SK-N-MC (cell line): ENCODE data around the gene PNKD.
"Not testable (repeated sequence)": the region's sequence is repeated elsewhere in the genome, so short reads cannot be mapped to it uniquely, and the experiment has no call there.

Experiments
- DNase-seq: peaks from one replicate; pipeline ENCODE4 v3.0.0-alpha.2; 2011; ENCODE audit warnings: low read depth, low spot score
- H3K27ac ChIP-seq: fragments of 200-600 bp; sonication (generic); 2 replicates; pipeline ENCODE4 v1.5.1; 2016; ENCODE audit warnings: mixed run types
- H3K36me3 ChIP-seq: fragments of 200-600 bp; sonication (generic); 2 replicates; pipeline ENCODE4 v1.6.1; 2017; ENCODE audit warnings: antibody characterized with exemption, low read length, mixed read lengths; ENCODE audit not compliant: insufficient read depth
- H3K4me3 ChIP-seq: fragments of 200-600 bp; sonication (generic); 2 replicates; pipeline ENCODE4 v1.5.1; 2016
- H3K9ac ChIP-seq: fragments of 200-600 bp; sonication (generic); 2 replicates; pipeline ENCODE4 v1.8.0; 2017; ENCODE audit warnings: mixed run types, mixed read lengths; ENCODE audit not compliant: insufficient read length
- H3K9me3 ChIP-seq: fragments of 200-600 bp; sonication (generic); 2 replicates; pipeline ENCODE4 v1.6.1; 2017; ENCODE audit warnings: low read depth, mild to moderate bottlenecking, antibody characterized with exemption, low read length, moderate library complexity, mixed read lengths
- EZH2 ChIP-seq: fragments of 200-600 bp; sonication (generic); IDR thresholded peaks from one replicate; pipeline ENCODE4 v1.6.1; 2017; ENCODE audit warnings: antibody characterized with exemption
- FOXP2 ChIP-seq: optimal IDR thresholded peaks from 2 replicates; pipeline ENCODE3; 2011; ENCODE audit warnings: mild to moderate bottlenecking, moderate library complexity; ENCODE audit not compliant: insufficient read depth; ENCODE audit errors: extremely low read length, control extremely low read depth
- POLR2AphosphoS5 ChIP-seq: IDR thresholded peaks from 2 replicates; pipeline ENCODE4 v1.6.1; 2012; ENCODE audit warnings: mild to moderate bottlenecking, low read depth, low read length, borderline replicate concordance

The PNKD gene

DNA sequence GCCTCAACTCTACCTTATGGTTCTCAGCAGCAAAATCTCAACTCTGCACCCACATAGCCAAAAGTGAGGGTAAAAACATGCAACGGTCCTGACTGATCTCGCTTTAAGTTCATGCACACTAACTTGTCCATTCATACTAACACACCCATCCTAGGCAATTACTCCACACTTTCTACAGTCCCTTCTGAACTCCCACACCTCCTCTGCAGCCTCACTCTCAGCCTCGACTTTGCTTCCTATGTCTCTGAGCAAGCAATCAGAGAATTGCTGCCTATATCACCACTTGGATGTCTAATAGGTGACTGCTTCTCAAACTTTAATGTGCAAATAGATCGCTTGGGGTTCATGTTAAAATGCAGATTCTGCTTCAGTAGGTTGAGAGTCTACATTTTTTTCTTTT lies 29.8 kb downstream of the PNKD start:
- Histone ChIP-seq H3K36me3 (no peaks in the 10 kb centered on the region), H3K9ac (no peak overlapping the region), H3K4me3 (no peak overlapping the region), H3K27ac (no peak overlapping the region), H3K9me3 (no peaks in the 10 kb centered on the region)
- no peak for TF ChIP-seq FOXP2
- no peak for TF ChIP-seq POLR2AphosphoS5
- TF ChIP-seq EZH2: no peak
- DNase-seq: no peak

DNA sequence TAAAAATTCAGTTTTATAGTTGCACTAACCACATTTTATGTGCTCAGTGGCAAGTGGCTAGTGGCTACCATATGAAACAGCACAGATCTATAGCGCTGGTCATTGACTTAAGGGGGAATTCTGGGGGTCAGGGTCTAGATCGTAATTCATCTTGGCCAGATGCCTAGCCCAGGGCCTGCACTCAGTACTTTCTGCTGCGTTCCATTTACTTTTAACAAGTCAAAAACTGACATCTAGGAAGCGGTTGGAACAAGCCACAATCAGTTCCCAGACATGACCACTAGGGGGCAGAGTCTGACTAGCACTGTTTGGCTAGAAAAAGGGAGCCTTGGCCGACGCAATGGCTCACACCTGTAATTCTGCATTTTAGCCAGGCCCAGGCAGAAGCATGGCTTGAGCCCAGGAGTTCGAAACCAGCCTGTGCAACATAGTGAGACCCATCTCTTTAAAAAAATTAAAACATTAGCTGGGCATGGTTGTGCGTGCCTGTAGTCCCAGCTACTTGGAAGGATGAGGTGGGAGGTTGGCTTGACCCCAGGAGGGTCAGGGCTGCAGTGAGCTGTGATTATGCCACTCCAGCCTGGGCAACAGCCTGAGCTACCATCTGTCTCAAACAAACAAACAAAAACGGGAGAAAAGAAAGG lies 31.0 kb downstream of the PNKD start:
- TF ChIP-seq FOXP2: no peak
- no peak for TF ChIP-seq POLR2AphosphoS5
- no peak for TF ChIP-seq EZH2
- Histone ChIP-seq H3K4me3 (no peak overlapping the region), H3K9me3 (no peaks in the 10 kb centered on the region), H3K36me3 (no peaks in the 10 kb centered on the region), H3K27ac (no peak overlapping the region), H3K9ac (peak overlapping the region; percentile 32)
- no peak for DNase-seq

- no peak overlapping the region for H3K4me3 ChIP-seq
- H3K9me3 ChIP-seq: no peaks in the 10 kb centered on the region
- no peak for TF ChIP-seq FOXP2
- TF ChIP-seq POLR2AphosphoS5: no peak
- no peak for TF ChIP-seq EZH2
- H3K9ac ChIP-seq: no peak overlapping the region
- no peak for DNase-seq
- H3K36me3 ChIP-seq: no peaks in the 10 kb centered on the region
- H3K27ac ChIP-seq: no peak overlapping the region
These were observed 35.1 kb downstream of the PNKD start for GRCh38 chr2:218305383-218305782.

- TF ChIP-seq POLR2AphosphoS5 (no peak), EZH2 (no peak), FOXP2 (no peak)
- Histone ChIP-seq H3K9me3 (no peaks in the 10 kb centered on the region), H3K4me3 (no peak overlapping the region), H3K27ac (no peak overlapping the region), H3K36me3 (no peaks in the 10 kb centered on the region), H3K9ac (no peak overlapping the region)
- no peak for DNase-seq
These were observed 36.0 kb downstream of the PNKD start for GRCh38 chr2:218306184-218306920.

DNA sequence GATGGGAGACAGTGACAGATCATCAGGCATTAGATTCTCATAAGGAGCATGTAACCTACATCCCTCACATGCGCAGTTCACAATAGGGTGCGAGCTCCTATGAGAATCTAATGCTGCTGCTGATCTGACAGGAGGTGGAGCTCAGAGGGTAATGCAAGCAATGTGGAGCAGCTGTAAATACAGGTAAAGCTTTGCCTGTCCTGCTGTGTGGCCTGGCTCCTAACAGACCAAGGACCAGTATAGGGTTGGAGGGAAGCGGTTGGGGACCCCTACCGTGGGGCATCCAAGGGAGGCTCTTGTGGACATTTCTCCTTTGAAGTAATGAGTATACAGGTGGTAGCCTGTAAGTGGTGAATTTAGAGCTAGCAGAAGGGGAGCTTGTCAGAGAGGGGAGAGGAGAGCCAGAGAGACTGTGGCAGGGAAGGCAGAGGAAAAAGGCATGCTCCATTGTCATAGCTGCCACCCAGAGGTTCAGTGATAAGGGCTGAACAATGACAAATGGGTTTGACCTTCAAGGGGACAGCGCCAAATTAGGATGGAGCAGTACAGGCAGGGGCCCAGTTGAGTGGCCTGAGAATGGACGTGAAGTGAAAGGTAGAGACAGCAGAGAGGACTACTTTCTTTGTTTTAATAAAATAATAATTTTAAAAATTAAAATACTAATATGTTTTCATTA lies 37.2 kb downstream of the PNKD start:
- Histone ChIP-seq H3K27ac (no peak overlapping the region), H3K9ac (no peak overlapping the region), H3K9me3 (no peaks in the 10 kb centered on the region), H3K36me3 (no peaks in the 10 kb centered on the region), H3K4me3 (no peak overlapping the region)
- DNase-seq: no peak
- no peak for TF ChIP-seq POLR2AphosphoS5
- no peak for TF ChIP-seq EZH2
- no peak for TF ChIP-seq FOXP2

GRCh38 chr2:218310853-218311540 lies 40.7 kb downstream of the PNKD start:
- DNase-seq: no peak
- Histone ChIP-seq H3K9ac (no peak overlapping the region), H3K9me3 (no peaks in the 10 kb centered on the region), H3K4me3 (no peak overlapping the region), H3K36me3 (no peaks in the 10 kb centered on the region), H3K27ac (no peak overlapping the region)
- TF ChIP-seq FOXP2 (no peak), EZH2 (no peak), POLR2AphosphoS5 (no peak)

DNA sequence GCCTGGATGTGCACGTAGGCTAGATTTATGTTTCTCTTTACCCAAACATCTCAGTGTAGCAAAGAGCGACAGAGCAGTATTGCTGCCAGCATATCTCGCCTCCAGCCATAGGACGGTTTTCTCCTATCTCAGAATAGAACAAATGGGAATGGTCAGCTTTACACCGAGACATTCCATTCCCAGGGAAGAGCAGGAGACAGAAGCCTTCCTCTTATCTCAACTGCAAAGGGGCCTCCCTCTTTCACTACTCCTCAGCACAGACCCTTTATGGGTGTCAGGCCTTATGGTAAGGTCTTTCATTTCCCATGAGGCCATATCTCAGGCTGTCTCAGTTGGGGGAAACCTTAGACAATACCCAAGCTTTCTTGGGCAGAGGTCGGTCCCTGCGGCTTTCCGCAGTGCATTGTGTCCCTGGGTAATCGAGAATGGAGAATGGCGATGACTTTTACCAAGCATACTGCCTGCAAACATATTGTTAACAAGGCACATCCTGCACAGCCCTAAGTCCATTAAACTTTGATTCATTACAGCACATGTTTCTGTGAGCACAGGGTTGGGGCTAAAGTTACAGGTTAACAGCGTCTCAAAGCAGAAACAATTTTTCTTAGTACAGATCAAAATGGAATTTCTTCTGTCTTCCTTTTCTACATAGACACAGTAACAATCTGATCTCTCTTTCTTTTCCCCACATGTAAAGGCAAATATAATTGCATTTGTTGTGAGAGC lies 41.4 kb downstream of the PNKD start:
- not testable (repeated sequence) for DNase-seq, H3K9me3 ChIP-seq, H3K4me3 ChIP-seq

More for the DNA sequence above, 41.4 kb downstream of the PNKD start:
- not testable (repeated sequence) for H3K36me3 ChIP-seq, H3K27ac ChIP-seq, H3K9ac ChIP-seq
